ENCODE measurements around the gene PTTG1.

The PTTG1 gene

GRCh38 chr5:160452036-160452435 lies 30.4 kb downstream of the PTTG1 start:
- no peaks in the 10 kb centered on the region for H3K36me3 ChIP-seq (ENCODE audit: control insufficient read depth in 4 of 4, insufficient read depth in 4 of 4, low read length in 3 of 4)
- H3K27ac ChIP-seq (ENCODE audit: insufficient read depth in 1 of 2, low read depth in 1 of 2, low read length in 2 of 2, poor library complexity in 1 of 2, severe bottlenecking in 2 of 2), result no peak overlapping the region
- H3K9me3 ChIP-seq (ENCODE audit: control extremely low read depth in 1 of 5, control insufficient read depth in 4 of 5, insufficient read depth in 2 of 5, low read depth in 1 of 5, low read length in 4 of 5), result no peaks in the 10 kb centered on the region
- H3K27me3 ChIP-seq (replicated peaks in 2 of 5; ENCODE audit: control insufficient read depth in 4 of 5, insufficient read depth in 5 of 5, low read length in 4 of 5), result no peaks in the 10 kb centered on the region
- ChIA-PET POLR2A (no interaction called here), CTCF (interaction anchor here (1.2 to 3.9 kb wide), 6 partner anchors 8 to 19 kb away, joined by 3 to 18 read pairs (median 4); no protein-coding TSS in a partner anchor)
- DNase-seq, result no peak
- H3K4me3 ChIP-seq (ENCODE audit: control insufficient read depth in 1 of 7, extremely low read depth in 1 of 7, insufficient read depth in 4 of 7, low read depth in 2 of 7, low read length in 6 of 7), result no peak overlapping the region
- H3K4me1 ChIP-seq (ENCODE audit: control extremely low read depth in 1 of 4, control insufficient read depth in 4 of 4, insufficient read depth in 4 of 4, low read length in 3 of 4), result peaks cover 3 to 30% (median 21%) of the 10 kb centered on the region in 4 experiments

GRCh38 chr5:160452795-160453194 lies 31.1 kb downstream of the PTTG1 start:
- POLR2A ChIA-PET, result no interaction called here

GRCh38 chr5:160453751-160454150 lies 32.1 kb downstream of the PTTG1 start:
- Histone ChIP-seq H3K27me3 (replicated peaks in 2 of 5; ENCODE audit: control insufficient read depth in 4 of 5, insufficient read depth in 5 of 5, low read length in 4 of 5) (no peaks in the 10 kb centered on the region), H3K36me3 (ENCODE audit: control insufficient read depth in 4 of 4, insufficient read depth in 4 of 4, low read length in 3 of 4) (no peaks in the 10 kb centered on the region), H3K9me3 (ENCODE audit: control extremely low read depth in 1 of 5, control insufficient read depth in 4 of 5, insufficient read depth in 2 of 5, low read depth in 1 of 5, low read length in 4 of 5) (no peaks in the 10 kb centered on the region), H3K4me3 (ENCODE audit: control insufficient read depth in 1 of 7, extremely low read depth in 1 of 7, insufficient read depth in 4 of 7, low read depth in 2 of 7, low read length in 6 of 7) (no peak overlapping the region), H3K4me1 (ENCODE audit: control extremely low read depth in 1 of 4, control insufficient read depth in 4 of 4, insufficient read depth in 4 of 4, low read length in 3 of 4) (peaks cover 3 to 30% (median 21%) of the 10 kb centered on the region in 4 experiments), H3K27ac (ENCODE audit: insufficient read depth in 1 of 2, low read depth in 1 of 2, low read length in 2 of 2, poor library complexity in 1 of 2, severe bottlenecking in 2 of 2) (no peak overlapping the region)
- ChIA-PET CTCF (interaction anchor here (0.9 to 3.9 kb wide), 5 partner anchors 10 to 36 kb away, joined by 3 to 18 read pairs (median 3); no protein-coding TSS in a partner anchor), POLR2A (no interaction called here)
- DNase-seq, result no peak
- WGBS (ENCODE audit: insufficient coverage), result 10% methylated on average over 1 of the region's 1 CpG

More at GRCh38 chr5:160452795-160453194, 31.1 kb downstream of the PTTG1 start:
- DNase-seq, result no peak
- Histone ChIP-seq H3K36me3 (ENCODE audit: control insufficient read depth in 4 of 4, insufficient read depth in 4 of 4, low read length in 3 of 4) (no peaks in the 10 kb centered on the region), H3K9me3 (ENCODE audit: control extremely low read depth in 1 of 5, control insufficient read depth in 4 of 5, insufficient read depth in 2 of 5, low read depth in 1 of 5, low read length in 4 of 5) (no peaks in the 10 kb centered on the region), H3K4me1 (ENCODE audit: control extremely low read depth in 1 of 4, control insufficient read depth in 4 of 4, insufficient read depth in 4 of 4, low read length in 3 of 4) (peaks cover 3 to 30% (median 21%) of the 10 kb centered on the region in 4 experiments), H3K27ac (ENCODE audit: insufficient read depth in 1 of 2, low read depth in 1 of 2, low read length in 2 of 2, poor library complexity in 1 of 2, severe bottlenecking in 2 of 2) (no peak overlapping the region), H3K4me3 (ENCODE audit: control insufficient read depth in 1 of 7, extremely low read depth in 1 of 7, insufficient read depth in 4 of 7, low read depth in 2 of 7, low read length in 6 of 7) (no peak overlapping the region), H3K27me3 (replicated peaks in 2 of 5; ENCODE audit: control insufficient read depth in 4 of 5, insufficient read depth in 5 of 5, low read length in 4 of 5) (no peaks in the 10 kb centered on the region)
- 29% methylated on average over 5 of the region's 6 CpGs for WGBS (ENCODE audit: insufficient coverage)
- CTCF ChIA-PET, result interaction anchor here (0.9 to 3.9 kb wide), 9 partner anchors 9 to 37 kb away, joined by 3 to 18 read pairs (median 4); no protein-coding TSS in a partner anchor

GRCh38 chr5:160455600-160455999 lies 33.9 kb downstream of the PTTG1 start:
- Histone ChIP-seq H3K9me3 (ENCODE audit: control extremely low read depth in 1 of 5, control insufficient read depth in 4 of 5, insufficient read depth in 2 of 5, low read depth in 1 of 5, low read length in 4 of 5) (no peaks in the 10 kb centered on the region), H3K4me3 (ENCODE audit: control insufficient read depth in 1 of 7, extremely low read depth in 1 of 7, insufficient read depth in 4 of 7, low read depth in 2 of 7, low read length in 6 of 7) (peak overlapping the region in 3 of 7 experiments; percentile 13 to 51 (median 41)), H3K27me3 (replicated peaks in 2 of 5; ENCODE audit: control insufficient read depth in 4 of 5, insufficient read depth in 5 of 5, low read length in 4 of 5) (no peaks in the 10 kb centered on the region), H3K36me3 (ENCODE audit: control insufficient read depth in 4 of 4, insufficient read depth in 4 of 4, low read length in 3 of 4) (no peaks in the 10 kb centered on the region), H3K27ac (ENCODE audit: insufficient read depth in 1 of 2, low read depth in 1 of 2, low read length in 2 of 2, poor library complexity in 1 of 2, severe bottlenecking in 2 of 2) (no peak overlapping the region), H3K4me1 (ENCODE audit: control extremely low read depth in 1 of 4, control insufficient read depth in 4 of 4, insufficient read depth in 4 of 4, low read length in 3 of 4) (peaks cover 3 to 30% (median 21%) of the 10 kb centered on the region in 4 experiments)
- ChIA-PET POLR2A (no interaction called here), CTCF (interaction anchor here (0.6 kb wide), 1 partner anchor 17 kb away, joined by 3 read pairs; no protein-coding TSS in a partner anchor)
- DNase-seq, result no peak
- 10% methylated on average over 2 of the region's 4 CpGs for WGBS (ENCODE audit: insufficient coverage)

- peak overlapping the region in 1 of 7 experiments; percentile 13 for H3K4me3 ChIP-seq (ENCODE audit: control insufficient read depth in 1 of 7, extremely low read depth in 1 of 7, insufficient read depth in 4 of 7, low read depth in 2 of 7, low read length in 6 of 7)
- no peaks in the 10 kb centered on the region for H3K27me3 ChIP-seq (replicated peaks in 2 of 5; ENCODE audit: control insufficient read depth in 4 of 5, insufficient read depth in 5 of 5, low read length in 4 of 5)
- WGBS (ENCODE audit: insufficient coverage), result 94% methylated on average over 7 of the region's 9 CpGs
- no peaks in the 10 kb centered on the region for H3K36me3 ChIP-seq (ENCODE audit: control insufficient read depth in 4 of 4, insufficient read depth in 4 of 4, low read length in 3 of 4)
- H3K9me3 ChIP-seq (ENCODE audit: control extremely low read depth in 1 of 5, control insufficient read depth in 4 of 5, insufficient read depth in 2 of 5, low read depth in 1 of 5, low read length in 4 of 5), result peaks cover 0 to 6% (median 0%) of the 10 kb centered on the region in 5 experiments
- H3K4me1 ChIP-seq (ENCODE audit: control extremely low read depth in 1 of 4, control insufficient read depth in 4 of 4, insufficient read depth in 4 of 4, low read length in 3 of 4), result peaks cover 3 to 30% (median 21%) of the 10 kb centered on the region in 4 experiments
- POLR2A ChIA-PET, result no interaction called here
- no peak for DNase-seq
- CTCF ChIA-PET, result interaction anchor here (0.7 to 6.3 kb wide), 3 partner anchors 16 to 799 kb away, joined by 4 to 75 read pairs (median 4); no protein-coding TSS in a partner anchor
- no peak overlapping the region for H3K27ac ChIP-seq (ENCODE audit: insufficient read depth in 1 of 2, low read depth in 1 of 2, low read length in 2 of 2, poor library complexity in 1 of 2, severe bottlenecking in 2 of 2)
Observed at GRCh38 chr5:160456480-160457177, 35.0 kb downstream of the PTTG1 start.

GRCh38 chr5:160457252-160457651 lies 35.6 kb downstream of the PTTG1 start:
- Histone ChIP-seq H3K27ac (ENCODE audit: insufficient read depth in 1 of 2, low read depth in 1 of 2, low read length in 2 of 2, poor library complexity in 1 of 2, severe bottlenecking in 2 of 2) (no peak overlapping the region), H3K27me3 (replicated peaks in 2 of 5; ENCODE audit: control insufficient read depth in 4 of 5, insufficient read depth in 5 of 5, low read length in 4 of 5) (no peaks in the 10 kb centered on the region), H3K9me3 (ENCODE audit: control extremely low read depth in 1 of 5, control insufficient read depth in 4 of 5, insufficient read depth in 2 of 5, low read depth in 1 of 5, low read length in 4 of 5) (peaks cover 0 to 6% (median 0%) of the 10 kb centered on the region in 5 experiments), H3K4me3 (ENCODE audit: control insufficient read depth in 1 of 7, extremely low read depth in 1 of 7, insufficient read depth in 4 of 7, low read depth in 2 of 7, low read length in 6 of 7) (no peak overlapping the region), H3K4me1 (ENCODE audit: control extremely low read depth in 1 of 4, control insufficient read depth in 4 of 4, insufficient read depth in 4 of 4, low read length in 3 of 4) (peaks cover 3 to 33% (median 21%) of the 10 kb centered on the region in 4 experiments), H3K36me3 (ENCODE audit: control insufficient read depth in 4 of 4, insufficient read depth in 4 of 4, low read length in 3 of 4) (no peaks in the 10 kb centered on the region)
- 100% methylated on average over 1 of the region's 5 CpGs for WGBS (ENCODE audit: insufficient coverage)
- CTCF ChIA-PET, result interaction anchor here (0.7 to 6.3 kb wide), 3 partner anchors 16 to 798 kb away, joined by 4 to 75 read pairs (median 4); no protein-coding TSS in a partner anchor
- no peak for DNase-seq
- POLR2A ChIA-PET, result no interaction called here
